NK-92 treated with Interleukin-12 subunit alpha and Interleukin-12 subunit beta, amount 100 ng/mL, for 24 hours (cell line): ENCODE results near the gene PCDHGB1.
"Not testable (repeated sequence)": the region's sequence is repeated elsewhere in the genome, so short reads cannot be mapped to it uniquely, and the experiment has no call there.

Source experiments
- DNase-seq: peaks from one replicate; lab custom pipeline; 2025; lab: John Stamatoyannopoulos, UW

PCDHGB1 gene

GRCh38 chr5:141349917-141350619 is at the start of gene PCDHGB1:
PCDHGB1 (plus strand) TSS chr5:141350099; CDS start chr5:141350261, 162 bp downstream.
- DNase-seq, result peak; percentile 17

GRCh38 chr5:141303756-141304155 is 46.1 kb upstream of the PCDHGB1 start, which contains the start of gene SLC25A2:
SLC25A2 (minus strand) TSS chr5:141304049; CDS start chr5:141303865, 184 bp downstream.
- no peak for DNase-seq

- DNase-seq, result no peak
These were observed 43.3 kb upstream of the PCDHGB1 start for GRCh38 chr5:141306630-141307029.

- no peak for DNase-seq
These were observed 36.2 kb upstream of the PCDHGB1 start for GRCh38 chr5:141313711-141314110.

GRCh38 chr5:141316963-141317362 is 32.9 kb upstream of the PCDHGB1 start:
- not testable (repeated sequence) for DNase-seq

GRCh38 chr5:141319202-141319601 is 30.7 kb upstream of the PCDHGB1 start:
- DNase-seq, result no peak

GRCh38 chr5:141319699-141320098 is 30.2 kb upstream of the PCDHGB1 start:
- no peak for DNase-seq

- DNase-seq, result peak; percentile 88
These were observed 29.4 kb upstream of the PCDHGB1 start, which contains the start of gene TAF7 for GRCh38 chr5:141320225-141321169. TAF7 (minus strand) TSS chr5:141320784; CDS start chr5:141320044, 740 bp downstream.

- no peak for DNase-seq
These were observed 27.6 kb upstream of the PCDHGB1 start for GRCh38 chr5:141322261-141322660.

GRCh38 chr5:141326088-141326854 is 23.6 kb upstream of the PCDHGB1 start:
- no peak for DNase-seq

GRCh38 chr5:141328231-141328630 is 21.7 kb upstream of the PCDHGB1 start:
- DNase-seq, result peak; percentile 65

- peak; percentile 22 for DNase-seq
These were observed 19.4 kb upstream of the PCDHGB1 start, which contains the start of gene PCDHGA1 for GRCh38 chr5:141330299-141331080. PCDHGA1 (plus strand) TSS chr5:141330514.

- DNase-seq, result not testable (repeated sequence)
These were observed 17.3 kb upstream of the PCDHGB1 start for GRCh38 chr5:141332571-141332970.

- DNase-seq, result no peak
These were observed 11.2 kb upstream of the PCDHGB1 start, which contains the start of gene PCDHGA2 for GRCh38 chr5:141338538-141339306. PCDHGA2 (plus strand) TSS chr5:141338760.

GRCh38 chr5:141340781-141341354 is 9.0 kb upstream of the PCDHGB1 start:
- DNase-seq, result not testable (repeated sequence)

GRCh38 chr5:141342773-141343172 is 7.1 kb upstream of the PCDHGB1 start:
- DNase-seq, result no peak

GRCh38 chr5:141343242-141343952 is 6.5 kb upstream of the PCDHGB1 start, which contains the start of gene PCDHGA3:
PCDHGA3 (plus strand) TSS chr5:141343829; CDS start chr5:141344034, 205 bp downstream.
- no peak for DNase-seq

- DNase-seq, result no peak
These were observed 5.9 kb upstream of the PCDHGB1 start for GRCh38 chr5:141343953-141344463.

- DNase-seq, result no peak
These were observed 4.6 kb upstream of the PCDHGB1 start for GRCh38 chr5:141345327-141345726.
